ENCODE results near the gene MORN4.

- TF ChIP-seq, protein P1, sequence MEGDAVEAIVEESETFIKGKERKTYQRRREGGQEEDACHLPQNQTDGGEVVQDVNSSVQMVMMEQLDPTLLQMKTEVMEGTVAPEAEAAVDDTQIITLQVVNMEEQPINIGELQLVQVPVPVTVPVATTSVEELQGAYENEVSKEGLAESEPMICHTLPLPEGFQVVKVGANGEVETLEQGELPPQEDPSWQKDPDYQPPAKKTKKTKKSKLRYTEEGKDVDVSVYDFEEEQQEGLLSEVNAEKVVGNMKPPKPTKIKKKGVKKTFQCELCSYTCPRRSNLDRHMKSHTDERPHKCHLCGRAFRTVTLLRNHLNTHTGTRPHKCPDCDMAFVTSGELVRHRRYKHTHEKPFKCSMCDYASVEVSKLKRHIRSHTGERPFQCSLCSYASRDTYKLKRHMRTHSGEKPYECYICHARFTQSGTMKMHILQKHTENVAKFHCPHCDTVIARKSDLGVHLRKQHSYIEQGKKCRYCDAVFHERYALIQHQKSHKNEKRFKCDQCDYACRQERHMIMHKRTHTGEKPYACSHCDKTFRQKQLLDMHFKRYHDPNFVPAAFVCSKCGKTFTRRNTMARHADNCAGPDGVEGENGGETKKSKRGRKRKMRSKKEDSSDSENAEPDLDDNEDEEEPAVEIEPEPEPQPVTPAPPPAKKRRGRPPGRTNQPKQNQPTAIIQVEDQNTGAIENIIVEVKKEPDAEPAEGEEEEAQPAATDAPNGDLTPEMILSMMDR (IDR thresholded peaks at IDR 0.05): no peak
- TF ChIP-seq POLR2A (IDR thresholded peaks at IDR 0.05) (no peak), EP300 (IDR thresholded peaks at IDR 0.05) (no peak)
Measured at GRCh38 chr10:97599272-97599619, 34.1 kb downstream of the MORN4 start.
